Measurements from ENCODE around the gene ZSCAN30.

The ZSCAN30 gene

GRCh38 chr18:35326695-35327387 lies 36.8 kb upstream of the ZSCAN30 start:
- TF ChIP-seq CTCF (IDR thresholded peaks at IDR 0.05) = no peak

- TF ChIP-seq CTCF (IDR thresholded peaks at IDR 0.05) = no peak
Observed at GRCh38 chr18:35324926-35325655, 35.1 kb upstream of the ZSCAN30 start.

DNA sequence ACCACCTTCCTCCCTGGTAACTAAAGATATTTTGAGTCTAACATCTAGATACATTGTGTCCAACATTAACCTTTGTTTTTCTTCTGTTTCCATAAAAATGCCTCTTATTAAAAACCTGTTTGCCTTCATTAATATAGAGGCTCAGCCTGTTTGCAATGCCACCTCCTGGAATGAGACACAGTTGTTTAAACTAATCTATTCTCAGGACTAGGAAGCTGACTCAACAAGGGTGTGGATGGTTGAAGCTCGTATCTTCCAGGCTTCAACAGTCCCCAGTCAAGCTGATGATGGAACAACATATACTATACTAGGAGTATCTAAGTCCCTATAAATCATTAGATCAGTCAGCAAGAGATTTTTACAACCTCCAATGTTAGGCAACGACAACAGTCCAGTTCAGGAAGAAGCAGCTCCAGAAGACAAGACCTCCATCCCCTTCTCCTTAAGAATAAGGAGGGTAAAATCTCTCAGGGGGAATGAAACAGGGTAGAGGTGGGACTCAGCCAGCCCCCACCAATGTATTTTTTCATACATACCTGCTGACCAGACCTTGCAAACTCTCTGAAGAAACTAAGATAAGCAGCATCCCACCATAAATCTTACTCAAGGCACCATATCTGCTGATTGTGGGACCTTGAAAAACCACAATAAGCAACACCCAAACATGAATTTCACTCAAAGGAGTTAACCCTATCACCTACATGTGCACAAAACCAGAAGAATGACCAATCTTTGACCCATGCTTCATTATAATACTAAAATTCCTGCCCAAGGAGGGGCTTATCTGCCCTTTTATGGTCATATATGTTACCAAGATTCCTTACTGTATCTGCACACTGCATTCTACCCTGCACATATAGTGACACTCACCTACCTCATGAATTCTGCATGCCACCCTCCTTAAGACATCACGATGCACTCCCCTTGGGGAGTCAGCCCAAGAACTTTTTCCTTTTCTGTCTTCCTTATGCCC lies 32.7 kb upstream of the ZSCAN30 start:
- TF ChIP-seq CTCF (IDR thresholded peaks at IDR 0.05) = no peak

GRCh38 chr18:35311496-35311895 lies 21.5 kb upstream of the ZSCAN30 start:
- no peak for TF ChIP-seq CTCF (IDR thresholded peaks at IDR 0.05)

DNA sequence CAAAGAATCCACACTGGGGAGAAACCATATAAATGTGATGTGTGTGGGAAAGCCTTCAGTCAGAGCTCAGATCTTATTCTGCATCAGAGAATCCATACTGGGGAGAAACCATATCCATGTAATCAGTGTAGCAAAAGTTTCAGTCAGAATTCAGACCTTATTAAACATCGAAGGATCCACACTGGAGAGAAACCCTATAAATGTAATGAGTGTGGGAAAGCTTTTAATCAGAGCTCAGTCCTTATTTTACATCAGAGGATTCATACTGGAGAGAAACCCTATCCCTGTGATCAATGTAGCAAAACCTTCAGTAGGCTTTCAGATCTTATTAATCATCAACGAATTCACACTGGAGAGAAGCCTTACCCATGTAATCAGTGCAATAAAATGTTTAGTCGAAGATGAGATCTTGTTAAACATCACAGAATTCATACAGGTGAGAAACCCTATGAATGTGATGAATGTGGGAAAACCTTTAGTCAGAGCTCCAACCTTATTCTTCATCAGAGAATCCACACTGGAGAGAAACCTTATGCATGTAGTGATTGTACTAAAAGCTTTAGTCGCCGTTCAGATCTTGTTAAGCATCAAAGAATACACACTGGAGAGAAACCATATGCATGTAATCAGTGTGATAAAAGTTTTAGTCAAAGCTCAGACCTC lies 16.7 kb upstream of the ZSCAN30 start:
- no peak for TF ChIP-seq CTCF (IDR thresholded peaks at IDR 0.05)

GRCh38 chr18:35303610-35304009 lies 13.6 kb upstream of the ZSCAN30 start:
- no peak for TF ChIP-seq CTCF (IDR thresholded peaks at IDR 0.05)

DNA sequence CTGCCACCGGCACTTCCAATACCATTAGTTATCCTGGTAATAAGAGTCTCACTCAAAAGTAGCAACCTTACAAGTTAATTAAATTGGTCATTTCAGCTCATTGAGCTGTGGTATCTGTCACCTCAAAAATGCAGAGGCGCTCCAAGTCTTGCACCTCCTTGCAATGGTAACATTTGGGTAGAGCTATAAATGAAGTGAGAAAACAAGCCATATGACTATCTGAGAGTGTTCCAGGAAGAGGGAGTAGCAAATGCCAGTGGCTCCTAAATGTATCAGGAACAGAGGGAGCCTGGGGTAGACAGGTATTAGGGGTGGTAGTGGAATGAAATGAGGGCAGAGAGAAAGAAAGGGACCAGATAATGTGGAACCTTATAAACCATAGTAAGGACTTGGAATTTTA lies 6.0 kb upstream of the ZSCAN30 start:
- no peak for TF ChIP-seq CTCF (IDR thresholded peaks at IDR 0.05)

Data from LNCAP (cell line).